HG03521 (cell line): ENCODE measurements around the gene SELENOT.
"Not testable (repeated sequence)": the region's sequence is repeated elsewhere in the genome, so short reads cannot be mapped to it uniquely, and the experiment has no call there.

Source experiments
- ATAC-seq: cut with Tn5 transposase; IDR thresholded peaks from one replicate; pipeline ENCODE4 v1.9.1; 2021; ENCODE audit warnings: mild to moderate bottlenecking, moderate library complexity; ENCODE audit not compliant: unreplicated experiment

SELENOT gene, protein sequence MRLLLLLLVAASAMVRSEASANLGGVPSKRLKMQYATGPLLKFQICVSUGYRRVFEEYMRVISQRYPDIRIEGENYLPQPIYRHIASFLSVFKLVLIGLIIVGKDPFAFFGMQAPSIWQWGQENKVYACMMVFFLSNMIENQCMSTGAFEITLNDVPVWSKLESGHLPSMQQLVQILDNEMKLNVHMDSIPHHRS

DNA sequence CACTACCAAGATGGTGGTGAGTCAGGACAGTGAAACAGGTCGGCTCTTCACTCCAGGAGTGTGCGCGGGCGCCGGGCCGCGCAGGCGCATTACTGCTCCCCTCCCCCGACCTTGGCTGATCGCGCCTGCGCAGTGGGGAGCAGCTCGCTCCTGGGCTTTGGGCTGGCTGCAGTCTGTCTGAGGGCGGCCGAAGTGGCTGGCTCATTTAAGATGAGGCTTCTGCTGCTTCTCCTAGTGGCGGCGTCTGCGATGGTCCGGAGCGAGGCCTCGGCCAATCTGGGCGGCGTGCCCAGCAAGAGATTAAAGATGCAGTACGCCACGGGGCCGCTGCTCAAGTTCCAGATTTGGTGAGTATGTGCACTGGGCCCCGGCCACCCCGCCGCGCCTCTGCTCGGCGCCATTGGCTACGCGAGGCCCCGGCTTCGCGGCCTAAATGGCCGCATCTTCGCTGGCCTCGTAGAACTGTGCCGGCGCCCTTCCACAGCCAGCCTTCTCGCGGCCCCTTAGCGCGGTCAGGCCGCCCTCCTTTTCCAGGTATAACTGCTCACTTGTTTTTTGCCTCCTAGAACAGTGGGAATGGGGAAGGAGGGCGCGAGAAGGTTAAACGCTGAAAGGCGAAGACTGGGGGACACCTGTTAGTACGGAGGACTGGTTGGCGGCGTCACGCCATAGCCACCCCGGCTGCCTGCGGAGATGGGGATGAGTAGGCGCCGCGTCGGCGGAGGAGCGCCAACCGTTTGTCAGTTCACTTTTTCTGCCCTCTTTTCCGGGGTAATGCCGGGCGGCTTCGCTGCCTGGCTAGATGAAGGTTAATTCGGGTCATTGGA, at the start of gene SELENOT:
Gene SELENOT, plus strand, starts transcription at position 169 of the 827 bp plus-strand sequence. Its CDS starts 42 bp downstream, at position 211.
- ATAC-seq, result peak; percentile 64

DNA sequence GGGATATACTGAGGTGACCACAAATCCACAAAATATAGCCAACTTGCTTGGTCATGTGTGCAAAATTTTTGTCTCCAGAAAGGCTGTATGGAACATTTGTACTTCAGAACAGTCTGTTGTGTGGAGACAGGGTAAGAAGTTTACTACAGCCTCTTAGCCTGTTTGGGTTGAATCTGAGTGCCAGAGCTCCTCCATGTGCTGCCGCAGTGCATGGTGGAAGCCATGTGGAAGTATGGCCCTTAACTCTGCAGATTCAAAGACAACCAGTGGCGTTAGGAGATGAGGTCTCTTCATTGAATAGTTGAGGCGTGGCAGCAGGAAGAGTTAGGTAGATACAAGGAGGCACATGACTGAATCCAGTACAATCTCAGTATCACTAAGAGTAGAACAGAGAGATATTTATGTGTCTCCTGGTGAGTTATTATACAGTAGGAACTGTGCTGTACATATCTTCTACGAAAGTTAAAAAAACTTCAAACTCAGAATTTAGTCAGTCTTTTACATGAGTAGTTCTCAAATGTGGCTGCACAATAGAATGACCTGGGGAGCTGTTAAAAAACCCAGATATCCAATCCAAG, 47.2 kb upstream of the SELENOT start:
- no peak for ATAC-seq

- no peak for ATAC-seq
These were observed 46.3 kb upstream of the SELENOT start for GRCh38 chr3:150556792-150557191.

- ATAC-seq, result no peak
These were observed 45.4 kb upstream of the SELENOT start for GRCh38 chr3:150557725-150558124.

GRCh38 chr3:150564243-150564642, 38.9 kb upstream of the SELENOT start:
- no peak for ATAC-seq

GRCh38 chr3:150567328-150567727, 35.8 kb upstream of the SELENOT start:
- ATAC-seq, result no peak

GRCh38 chr3:150577855-150578254, 25.3 kb upstream of the SELENOT start:
- ATAC-seq, result no peak

DNA sequence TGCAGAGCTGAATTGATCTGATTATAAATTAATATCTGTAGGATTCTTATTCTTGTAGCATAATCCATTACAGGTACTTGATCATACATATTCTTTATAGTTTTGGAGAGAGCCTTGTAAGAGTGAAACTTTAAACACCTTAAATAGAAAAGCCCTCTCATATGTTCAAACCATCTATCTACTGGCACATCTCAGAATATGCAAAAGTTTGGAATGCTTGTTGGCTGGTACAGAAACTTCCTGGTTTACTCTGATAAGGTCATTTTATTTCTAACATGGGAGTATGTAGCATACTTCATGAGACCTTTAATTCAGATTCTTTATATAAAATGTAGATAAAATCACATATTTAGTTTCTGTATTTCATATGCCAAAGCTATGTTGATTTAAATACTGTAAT, 21.9 kb upstream of the SELENOT start:
- no peak for ATAC-seq

DNA sequence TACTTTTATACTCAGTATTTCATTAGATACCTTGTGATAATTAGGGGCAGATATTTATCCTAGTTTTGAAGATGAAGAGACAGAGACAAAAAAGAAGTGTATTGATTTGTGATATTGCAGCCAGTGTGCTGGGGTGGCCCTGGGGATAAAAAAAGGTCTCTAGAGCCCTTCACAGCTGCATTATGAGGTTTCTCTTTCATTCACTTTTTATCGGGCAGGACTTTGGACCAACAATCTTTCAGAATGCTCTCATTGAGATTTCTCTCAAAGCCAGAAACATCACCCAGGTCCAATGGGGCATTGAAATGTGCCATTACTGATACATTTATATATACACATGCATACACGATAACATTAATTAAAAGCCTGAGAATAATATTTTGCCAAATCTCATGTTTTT, 20.5 kb upstream of the SELENOT start:
- ATAC-seq, result peak; percentile 64

DNA sequence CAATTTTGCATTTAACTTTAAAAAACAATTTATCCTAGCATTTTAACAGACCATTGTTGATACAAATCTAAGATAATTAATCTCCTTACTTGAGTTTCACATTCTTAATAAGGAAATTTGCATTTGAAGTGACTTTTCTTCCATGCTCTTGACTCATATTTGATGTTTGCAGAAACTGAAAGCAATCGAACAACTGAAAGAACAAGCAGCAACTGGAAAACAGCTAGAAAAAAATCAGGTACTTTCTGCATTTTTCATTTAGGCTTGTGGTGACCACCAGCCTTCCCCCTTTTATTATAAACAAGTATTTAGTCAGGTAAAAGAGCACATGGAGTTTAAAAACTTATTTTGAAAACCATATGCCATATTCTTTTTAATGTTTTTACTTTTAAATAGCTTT, 20.1 kb upstream of the SELENOT start:
- no peak for ATAC-seq

- no peak for ATAC-seq
These were observed 14.9 kb upstream of the SELENOT start for GRCh38 chr3:150588027-150588830.

DNA sequence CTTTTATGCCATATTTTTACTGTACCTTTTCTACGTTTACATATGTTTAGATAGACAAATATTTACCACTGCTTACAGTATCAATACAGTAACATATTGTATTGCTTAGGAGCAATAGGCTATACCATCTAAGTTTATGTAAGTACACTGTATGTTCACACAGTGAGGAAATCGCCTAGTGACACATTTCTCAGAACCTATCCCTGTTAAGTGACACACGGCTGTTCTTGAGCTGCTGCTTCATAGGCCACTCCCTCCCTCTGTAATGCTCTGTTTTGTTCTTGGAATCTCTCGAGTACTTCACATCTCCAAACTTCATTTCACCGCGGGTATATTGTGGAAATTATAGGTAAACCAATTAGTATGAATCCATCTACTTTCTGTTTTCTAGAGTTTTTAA, 13.4 kb upstream of the SELENOT start:
- ATAC-seq, result no peak

- ATAC-seq, result no peak
These were observed 9.0 kb upstream of the SELENOT start for GRCh38 chr3:150594150-150594549.

DNA sequence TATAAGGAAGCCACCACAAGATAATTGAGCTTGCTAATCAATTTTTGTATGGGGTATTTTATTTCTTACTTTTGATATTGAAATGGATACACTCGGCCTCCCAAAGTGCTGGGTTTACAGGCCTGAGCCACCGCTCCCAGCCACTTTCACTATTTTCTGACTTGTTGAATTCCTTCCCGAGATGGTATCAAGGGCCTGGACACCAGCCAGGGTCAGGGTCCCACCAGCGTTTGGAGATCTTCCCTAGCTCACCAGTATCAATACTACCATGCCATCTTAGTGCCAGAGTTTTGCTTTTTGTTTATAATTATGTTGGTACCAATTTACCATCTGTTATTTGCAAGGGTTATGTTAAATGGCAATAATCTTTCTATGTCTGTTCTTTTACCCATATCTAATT, 5.5 kb upstream of the SELENOT start:
- ATAC-seq, result no peak

GRCh38 chr3:150599611-150600297, 3.4 kb upstream of the SELENOT start:
- no peak for ATAC-seq

- ATAC-seq, result not testable (repeated sequence)
These were observed 2.2 kb upstream of the SELENOT start for GRCh38 chr3:150600647-150601530.

- peak; percentile 2 for ATAC-seq
These were observed 532 bp upstream of the SELENOT start for GRCh38 chr3:150602426-150603152.

GRCh38 chr3:150603980-150604319, 829 bp downstream of the SELENOT start:
- no peak for ATAC-seq

GRCh38 chr3:150605998-150606641, 3.0 kb downstream of the SELENOT start:
- no peak for ATAC-seq
